Measurements from ENCODE around the gene C18orf63.

DNA sequence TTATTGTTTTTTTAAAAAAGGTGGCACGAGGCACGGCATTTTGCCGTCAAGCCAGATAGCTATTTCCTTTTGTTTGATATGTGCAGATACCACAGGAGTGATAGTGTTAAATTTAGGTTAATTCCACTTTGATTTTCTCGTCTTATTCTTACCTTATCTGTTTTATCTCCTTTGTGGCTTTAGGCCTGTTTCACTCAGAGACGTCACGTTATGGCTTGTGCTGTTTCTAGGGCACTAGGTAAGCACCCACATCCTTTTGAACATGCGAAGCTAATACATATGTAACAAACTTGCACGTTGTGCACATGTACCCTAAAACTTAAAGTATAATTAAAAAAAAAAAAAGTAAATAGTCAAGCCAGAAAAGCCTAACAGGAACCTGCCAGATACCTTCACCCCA is 57.8 kb downstream of the C18orf63 start:
- TF ChIP-seq, protein P1, sequence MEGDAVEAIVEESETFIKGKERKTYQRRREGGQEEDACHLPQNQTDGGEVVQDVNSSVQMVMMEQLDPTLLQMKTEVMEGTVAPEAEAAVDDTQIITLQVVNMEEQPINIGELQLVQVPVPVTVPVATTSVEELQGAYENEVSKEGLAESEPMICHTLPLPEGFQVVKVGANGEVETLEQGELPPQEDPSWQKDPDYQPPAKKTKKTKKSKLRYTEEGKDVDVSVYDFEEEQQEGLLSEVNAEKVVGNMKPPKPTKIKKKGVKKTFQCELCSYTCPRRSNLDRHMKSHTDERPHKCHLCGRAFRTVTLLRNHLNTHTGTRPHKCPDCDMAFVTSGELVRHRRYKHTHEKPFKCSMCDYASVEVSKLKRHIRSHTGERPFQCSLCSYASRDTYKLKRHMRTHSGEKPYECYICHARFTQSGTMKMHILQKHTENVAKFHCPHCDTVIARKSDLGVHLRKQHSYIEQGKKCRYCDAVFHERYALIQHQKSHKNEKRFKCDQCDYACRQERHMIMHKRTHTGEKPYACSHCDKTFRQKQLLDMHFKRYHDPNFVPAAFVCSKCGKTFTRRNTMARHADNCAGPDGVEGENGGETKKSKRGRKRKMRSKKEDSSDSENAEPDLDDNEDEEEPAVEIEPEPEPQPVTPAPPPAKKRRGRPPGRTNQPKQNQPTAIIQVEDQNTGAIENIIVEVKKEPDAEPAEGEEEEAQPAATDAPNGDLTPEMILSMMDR (IDR thresholded peaks at IDR 0.05) = no peak
- TF ChIP-seq POLR2A (IDR thresholded peaks at IDR 0.05; ENCODE audit: low read depth) (no peak), POLR2AphosphoS5 (IDR thresholded peaks at IDR 0.05) (no peak)
